Testis (tissue), 3 donors: ENCODE data around the gene SUMF2. TPM values are rescaled to one million over a fixed set of nuclear protein-coding genes. Genes with fewer than 3 reads are reported as not detected.
"Not testable (repeated sequence)": the region's sequence is repeated elsewhere in the genome, so short reads cannot be mapped to it uniquely, and the experiment has no call there.

Experiments
- DNase-seq: peaks from one replicate; pipeline ENCODE4 v3.0.0-alpha.2; 2019
- H3K27ac ChIP-seq, 2 donors: fragments of 200-600 bp; sonication (generic); one replicate each; pipeline ENCODE4 v1.5.1; 2019
- H3K27me3 ChIP-seq: fragments of 200-600 bp; sonication (generic); one replicate; pipeline ENCODE4 v1.5.1; 2019
- H3K36me3 ChIP-seq: fragments of 200-600 bp; sonication (generic); one replicate; pipeline ENCODE4 v1.5.1; 2017; ENCODE audit warnings: low read depth; ENCODE audit errors: missing control alignments
- H3K4me1 ChIP-seq: fragments of 200-600 bp; sonication (generic); one replicate; pipeline ENCODE4 v1.5.1; 2019
- H3K4me3 ChIP-seq, 2 donors: fragments of 200-600 bp; sonication (generic); one replicate each; pipeline ENCODE4 v1.5.1; 2017 to 2019
- H3K9me3 ChIP-seq: fragments of 200-600 bp; sonication (generic); one replicate; pipeline ENCODE4 v1.5.1; 2017
- POLR2A ChIP-seq: fragments of 450-650 bp; IDR thresholded peaks from one replicate; pipeline ENCODE4 v1.6.1; 2017; ENCODE audit warnings: antibody characterized with exemption, mild to moderate bottlenecking, moderate library complexity
- WGBS, 2 donors: methylation state at CpG; one replicate each; pipeline ENCODE4 v1.1.5; 2018; 5-methylcytosine and 5-hydroxymethylcytosine counted together
- intact Hi-C: fragments of 100-400 bp; cut with DNase I; formaldehyde crosslinking; loops from one replicate; pipeline ENCODE4 v1.15.1; 2023; ENCODE audit warnings: low total_unique reads
- polyA plus RNA-seq: library from polyadenylated mRNA; stranded (reverse); fragments of 350-450 nt; fragmentation: Illumina TruSeq; extraction: RNeasy Lipid Tissue Mini Kit (QIAGEN cat#74804); gene quantifications from one replicate; pipeline ENCODE4 v1.2.3, GENCODE V29; 2014; ENCODE audit warnings: low read depth, low replicate concordance; ENCODE audit not compliant: insufficient read depth
- total RNA-seq, 2 donors: library from RNA; depleted of rRNA; stranded (reverse); fragments of >200 nt; gene quantifications; one replicate each; pipeline ENCODE4 v1.2.3, GENCODE V29; 2016
- TF ChIP-seq, protein P1 (sequence below), 3 experiments: fragments of 450-650 bp in 2 of 3; fragments of 200-600 bp in 1 of 3; sonication (generic) in 1 of 3; IDR thresholded peaks; one replicate each; pipeline ENCODE4 v1.5.1; 2016 to 2019; ENCODE audit warnings: antibody characterized with exemption in 3 of 3, mild to moderate bottlenecking in 2 of 3, moderate library complexity in 1 of 3

The SUMF2 gene
- total and polyA plus RNA-seq, 3 donors from 2014 or later, result 83.3 to 107 (median 84.8) TPM

- Histone ChIP-seq H3K9me3 (no peaks in the 10 kb centered on the region), H3K27ac (peak within 1 kb of the TSS in 1 of 2 donors; percentile 29), H3K27me3 (no peaks in the 10 kb centered on the region), H3K4me1 (peaks cover 13% of the 10 kb centered on the region), H3K4me3 (no peak within 1 kb of the TSS), H3K36me3 (no peaks in the 10 kb centered on the region)
- 40 to 62% methylated on average over 16 to 19 of the region's 19 CpGs for WGBS, 2 donors
- DNase-seq, result peak; percentile 79
- intact Hi-C loops, result no loop called here
- TF ChIP-seq, protein P1, sequence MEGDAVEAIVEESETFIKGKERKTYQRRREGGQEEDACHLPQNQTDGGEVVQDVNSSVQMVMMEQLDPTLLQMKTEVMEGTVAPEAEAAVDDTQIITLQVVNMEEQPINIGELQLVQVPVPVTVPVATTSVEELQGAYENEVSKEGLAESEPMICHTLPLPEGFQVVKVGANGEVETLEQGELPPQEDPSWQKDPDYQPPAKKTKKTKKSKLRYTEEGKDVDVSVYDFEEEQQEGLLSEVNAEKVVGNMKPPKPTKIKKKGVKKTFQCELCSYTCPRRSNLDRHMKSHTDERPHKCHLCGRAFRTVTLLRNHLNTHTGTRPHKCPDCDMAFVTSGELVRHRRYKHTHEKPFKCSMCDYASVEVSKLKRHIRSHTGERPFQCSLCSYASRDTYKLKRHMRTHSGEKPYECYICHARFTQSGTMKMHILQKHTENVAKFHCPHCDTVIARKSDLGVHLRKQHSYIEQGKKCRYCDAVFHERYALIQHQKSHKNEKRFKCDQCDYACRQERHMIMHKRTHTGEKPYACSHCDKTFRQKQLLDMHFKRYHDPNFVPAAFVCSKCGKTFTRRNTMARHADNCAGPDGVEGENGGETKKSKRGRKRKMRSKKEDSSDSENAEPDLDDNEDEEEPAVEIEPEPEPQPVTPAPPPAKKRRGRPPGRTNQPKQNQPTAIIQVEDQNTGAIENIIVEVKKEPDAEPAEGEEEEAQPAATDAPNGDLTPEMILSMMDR (IDR thresholded peaks at IDR 0.05), result peak in 1 of 3 experiments; percentile 41
- TF ChIP-seq POLR2A, result no peak
Measured at GRCh38 chr7:56092789-56093531, 28.9 kb downstream of the SUMF2 start, which contains the start of gene PHKG1. Gene PHKG1, minus strand, starts transcription at chr7:56092952. Its CDS starts 4,011 bp downstream, at chr7:56088941.

- DNase-seq, result no peak
- no peaks in the 10 kb centered on the region for H3K27me3 ChIP-seq
- TF ChIP-seq, protein P1 (IDR thresholded peaks at IDR 0.05), result no peak
- TF ChIP-seq POLR2A, result no peak
- peaks cover 6% of the 10 kb centered on the region for H3K4me1 ChIP-seq
- intact Hi-C loops, result no loop called here
- no peaks in the 10 kb centered on the region for H3K36me3 ChIP-seq
- WGBS, 2 donors, result 54 to 58% methylated on average over 5 of the region's 5 CpGs
- H3K4me3 ChIP-seq, result no peak overlapping the region
- no peaks in the 10 kb centered on the region for H3K9me3 ChIP-seq
- no peak overlapping the region for H3K27ac ChIP-seq
Measured at GRCh38 chr7:56097700-56098099, 33.6 kb downstream of the SUMF2 start.

DNA sequence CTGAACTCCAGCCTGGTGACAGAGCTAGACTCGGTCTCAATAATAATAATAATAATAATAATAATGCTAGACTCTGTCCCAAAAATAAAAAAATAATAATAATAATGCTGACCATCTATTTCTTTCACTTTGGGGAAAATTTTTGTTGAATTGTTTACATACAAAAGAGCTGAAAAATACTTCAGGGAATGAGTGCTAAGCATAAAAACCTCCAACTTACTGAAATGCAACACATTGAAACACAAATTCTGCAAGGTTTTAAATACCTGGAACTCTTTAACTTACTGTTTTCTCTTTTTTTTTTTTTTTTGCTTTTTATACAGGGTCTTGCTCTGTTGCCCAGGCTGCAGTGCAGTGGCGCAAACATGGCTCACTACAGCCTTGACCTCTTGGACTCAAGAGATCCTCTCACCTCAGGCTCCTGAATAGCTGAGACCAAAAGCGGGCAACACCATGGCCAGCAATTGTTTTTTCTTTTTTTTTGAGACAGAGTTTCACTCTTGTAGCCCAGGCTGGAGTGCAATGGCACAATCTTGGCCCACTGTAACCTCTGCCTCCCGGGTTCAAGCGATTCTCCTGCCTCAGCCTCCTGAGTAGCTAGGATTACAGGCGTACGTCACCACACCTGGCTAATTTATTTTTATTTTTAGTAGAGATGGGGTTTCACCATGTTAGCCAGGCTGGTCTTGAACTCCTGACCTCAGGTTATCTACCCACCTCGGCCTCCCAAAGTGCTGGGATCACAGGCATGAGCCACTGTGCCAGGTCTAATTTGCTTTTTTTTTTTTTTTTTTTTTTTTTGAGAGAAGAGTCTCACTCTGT, 34.3 kb downstream of the SUMF2 start:
- H3K36me3 ChIP-seq, H3K9me3 ChIP-seq, H3K27ac ChIP-seq, intact Hi-C loops, H3K4me1 ChIP-seq, H3K4me3 ChIP-seq, H3K27me3 ChIP-seq, DNase-seq: not testable (repeated sequence)
- whole genome bisulfite sequencing, 2 donors, result 89 to 93% methylated on average over 8 of the region's 8 CpGs

- no peaks in the 10 kb centered on the region for H3K9me3 ChIP-seq
- H3K27ac ChIP-seq, result no peak overlapping the region
- WGBS, 2 donors, result 91 to 100% methylated on average over 3 of the region's 3 CpGs
- no peak overlapping the region for H3K4me3 ChIP-seq
- intact Hi-C loops, result no loop called here
- no peaks in the 10 kb centered on the region for H3K27me3 ChIP-seq
- DNase-seq, result no peak
- peaks cover 2% of the 10 kb centered on the region for H3K4me1 ChIP-seq
- TF ChIP-seq, protein P1 (IDR thresholded peaks at IDR 0.05), result no peak
- TF ChIP-seq POLR2A, result no peak
- no peaks in the 10 kb centered on the region for H3K36me3 ChIP-seq
Measured at GRCh38 chr7:56099653-56100052, 35.6 kb downstream of the SUMF2 start.

- intact Hi-C loops, H3K36me3 ChIP-seq, H3K9me3 ChIP-seq, DNase-seq, H3K27ac ChIP-seq, H3K27me3 ChIP-seq, H3K4me3 ChIP-seq: not testable (repeated sequence)
- H3K4me1 ChIP-seq, result peaks cover 10% of the 10 kb centered on the region
- 79 to 89% methylated on average over 8 to 9 of the region's 9 CpGs for WGBS, 2 donors
Measured at GRCh38 chr7:56104138-56104537, 40.1 kb downstream of the SUMF2 start.
